Measurements from ENCODE around the gene CRTAP. TPM values are rescaled to one million over a fixed set of nuclear protein-coding genes. Genes with fewer than 3 reads are reported as not detected.
"Not testable (repeated sequence)": the region's sequence is repeated elsewhere in the genome, so short reads cannot be mapped to it uniquely, and the experiment has no call there.

Gene CRTAP
- total and polyA plus RNA-seq, 10 donors, result 37.9 to 156 (median 96.5) TPM

GRCh38 chr3:33131331-33132018 is 17.7 kb downstream of the CRTAP start:
- no peak overlapping the region for H3K27ac ChIP-seq
- no peak for DNase-seq
- no peak overlapping the region for H3K4me3 ChIP-seq
- TF ChIP-seq CTCF (IDR thresholded peaks at IDR 0.05 in 8 of 11, conservative IDR thresholded peaks at IDR 0.05 in 3 of 11), result peak in 10 of 11 experiments; percentile 35 to 80 (median 69)
- TF ChIP-seq POLR2AphosphoS5 (IDR thresholded peaks at IDR 0.05), result no peak
- intact Hi-C loops (cut with DNase I; ENCODE audit: low total_unique reads), result loop anchor here (5.0 to 10.0 kb wide), 2 partner anchors 241 to 653 kb away; no protein-coding TSS in a partner anchor
- H3K9me3 ChIP-seq, result no peaks in the 10 kb centered on the region
- 39 to 50% (median 44%) methylated on average over 6 of the region's 6 CpGs for WGBS, 5 donors
- no peaks in the 10 kb centered on the region for H3K27me3 ChIP-seq (replicated peaks in 1 of 7)
- peaks cover 0 to 6% (median 0%) of the 10 kb centered on the region in 6 donors for H3K4me1 ChIP-seq
- peaks cover 0 to 92% (median 62%) of the 10 kb centered on the region in 6 donors for H3K36me3 ChIP-seq

- Histone ChIP-seq H3K36me3 (peaks cover 0 to 92% (median 60%) of the 10 kb centered on the region in 6 donors), H3K4me1 (peaks cover 0 to 6% (median 0%) of the 10 kb centered on the region in 6 donors), H3K27me3 (replicated peaks in 1 of 7) (no peaks in the 10 kb centered on the region), H3K9me3 (no peaks in the 10 kb centered on the region), H3K4me3 (no peak overlapping the region), H3K27ac (no peak overlapping the region)
- no peak for DNase-seq
- intact Hi-C loops (cut with DNase I; ENCODE audit: low total_unique reads), result loop anchor here (5.0 to 10.0 kb wide), 2 partner anchors 240 to 653 kb away; no protein-coding TSS in a partner anchor
- WGBS, 5 donors, result 83 to 100% (median 89%) methylated on average over 1 of the region's 1 CpG
- no peak for TF ChIP-seq CTCF (IDR thresholded peaks at IDR 0.05 in 8 of 11, conservative IDR thresholded peaks at IDR 0.05 in 3 of 11)
- no peak for TF ChIP-seq POLR2A (IDR thresholded peaks at IDR 0.05)
- TF ChIP-seq POLR2AphosphoS5 (IDR thresholded peaks at IDR 0.05), result no peak
Observed at GRCh38 chr3:33132019-33132360, 18.2 kb downstream of the CRTAP start.

GRCh38 chr3:33134026-33134625 is 20.3 kb downstream of the CRTAP start:
- Histone ChIP-seq H3K9me3 (no peaks in the 10 kb centered on the region), H3K36me3 (peaks cover 0 to 86% (median 53%) of the 10 kb centered on the region in 6 donors), H3K4me1 (peaks cover 0 to 6% (median 0%) of the 10 kb centered on the region in 6 donors), H3K4me3 (no peak overlapping the region), H3K27ac (no peak overlapping the region), H3K27me3 (replicated peaks in 1 of 7) (no peaks in the 10 kb centered on the region)
- no peak for DNase-seq
- 48 to 70% (median 54%) methylated on average over 4 of the region's 4 CpGs for WGBS, 5 donors
- intact Hi-C loops (cut with DNase I; ENCODE audit: low total_unique reads), result loop anchor here (5.0 to 10.0 kb wide), 2 partner anchors 238 to 651 kb away; no protein-coding TSS in a partner anchor
- TF ChIP-seq POLR2AphosphoS5 (IDR thresholded peaks at IDR 0.05), result no peak
- TF ChIP-seq CTCF (IDR thresholded peaks at IDR 0.05 in 8 of 11, conservative IDR thresholded peaks at IDR 0.05 in 3 of 11), result no peak
- no peak for TF ChIP-seq POLR2A (IDR thresholded peaks at IDR 0.05)

GRCh38 chr3:33137691-33138090 is 23.9 kb downstream of the CRTAP start:
- Histone ChIP-seq H3K4me1 (peaks cover 0 to 3% (median 0%) of the 10 kb centered on the region in 6 donors), H3K27me3 (replicated peaks in 1 of 7) (no peaks in the 10 kb centered on the region), H3K27ac (no peak overlapping the region), H3K4me3 (no peak overlapping the region), H3K9me3 (no peaks in the 10 kb centered on the region), H3K36me3 (peaks cover 0 to 85% (median 44%) of the 10 kb centered on the region in 6 donors)
- TF ChIP-seq POLR2AphosphoS5 (IDR thresholded peaks at IDR 0.05) (no peak), POLR2A (IDR thresholded peaks at IDR 0.05) (no peak), CTCF (IDR thresholded peaks at IDR 0.05 in 8 of 11, conservative IDR thresholded peaks at IDR 0.05 in 3 of 11) (no peak)
- 83 to 93% (median 93%) methylated on average over 1 of the region's 1 CpG for WGBS, 5 donors
- DNase-seq, result no peak
- intact Hi-C loops (cut with DNase I; ENCODE audit: low total_unique reads), result loop anchor here (10.0 kb wide), 1 partner anchor 647 kb away; no protein-coding TSS in a partner anchor

- not testable (repeated sequence) for H3K9me3 ChIP-seq; DNase-seq; H3K27me3 ChIP-seq (replicated peaks in 1 of 7); H3K4me3 ChIP-seq; H3K4me1 ChIP-seq; H3K27ac ChIP-seq
- intact Hi-C loops (cut with DNase I; ENCODE audit: low total_unique reads), result loop anchor here (10.0 kb wide), 1 partner anchor 646 kb away; no protein-coding TSS in a partner anchor
- 74 to 84% (median 82%) methylated on average over 8 of the region's 8 CpGs for WGBS, 5 donors
- H3K36me3 ChIP-seq, result peaks cover 0 to 85% (median 38%) of the 10 kb centered on the region in 6 donors
Observed at GRCh38 chr3:33139006-33139623, 25.3 kb downstream of the CRTAP start.
